ENCODE measurements around the gene KCNJ11.

KCNJ11 gene

DNA sequence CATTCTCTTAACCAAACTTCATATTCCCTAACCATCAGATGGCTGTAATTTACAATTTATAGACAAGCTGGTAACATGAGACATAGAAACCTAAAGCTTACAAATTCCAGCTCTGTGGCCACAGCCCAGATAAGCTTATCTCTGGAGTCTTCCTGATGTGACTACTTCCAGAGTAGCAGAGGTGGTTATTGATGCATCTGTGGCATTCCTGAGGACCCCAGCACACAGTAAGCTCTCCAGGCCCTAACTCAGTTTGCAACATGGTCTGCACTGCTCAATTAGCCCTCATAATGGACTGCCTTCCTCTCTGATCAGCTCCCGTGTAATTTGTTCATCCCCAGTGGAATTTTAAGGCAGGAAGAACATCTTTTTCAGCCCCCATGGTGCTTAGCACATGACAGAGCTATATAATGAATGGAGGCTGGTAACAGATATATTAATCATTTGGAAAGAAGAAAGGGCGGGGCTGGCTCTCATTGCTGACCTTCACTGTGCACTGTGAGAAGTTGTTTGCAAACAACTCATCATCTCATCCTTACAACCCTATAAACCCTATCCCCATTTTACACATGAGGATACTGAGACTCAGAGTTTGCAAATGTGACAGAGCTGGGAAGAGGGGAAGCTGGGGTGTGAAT, 30.1 kb upstream of the KCNJ11 start:
- intact Hi-C loops (cut with DNase I; ENCODE audit: low total_unique reads), result no loop called here
- no peak for DNase-seq
- Histone ChIP-seq H3K4me3 (no peak overlapping the region), H3K36me3 (no peaks in the 10 kb centered on the region), H3K27ac (no peak overlapping the region), H3K9me3 (no peaks in the 10 kb centered on the region), H3K27me3 (peaks cover 0 to 38% of the 10 kb centered on the region in 2 donors), H3K4me1 (peaks cover 0 to 14% (median 1%) of the 10 kb centered on the region in 4 donors)
- TF ChIP-seq, protein P1, sequence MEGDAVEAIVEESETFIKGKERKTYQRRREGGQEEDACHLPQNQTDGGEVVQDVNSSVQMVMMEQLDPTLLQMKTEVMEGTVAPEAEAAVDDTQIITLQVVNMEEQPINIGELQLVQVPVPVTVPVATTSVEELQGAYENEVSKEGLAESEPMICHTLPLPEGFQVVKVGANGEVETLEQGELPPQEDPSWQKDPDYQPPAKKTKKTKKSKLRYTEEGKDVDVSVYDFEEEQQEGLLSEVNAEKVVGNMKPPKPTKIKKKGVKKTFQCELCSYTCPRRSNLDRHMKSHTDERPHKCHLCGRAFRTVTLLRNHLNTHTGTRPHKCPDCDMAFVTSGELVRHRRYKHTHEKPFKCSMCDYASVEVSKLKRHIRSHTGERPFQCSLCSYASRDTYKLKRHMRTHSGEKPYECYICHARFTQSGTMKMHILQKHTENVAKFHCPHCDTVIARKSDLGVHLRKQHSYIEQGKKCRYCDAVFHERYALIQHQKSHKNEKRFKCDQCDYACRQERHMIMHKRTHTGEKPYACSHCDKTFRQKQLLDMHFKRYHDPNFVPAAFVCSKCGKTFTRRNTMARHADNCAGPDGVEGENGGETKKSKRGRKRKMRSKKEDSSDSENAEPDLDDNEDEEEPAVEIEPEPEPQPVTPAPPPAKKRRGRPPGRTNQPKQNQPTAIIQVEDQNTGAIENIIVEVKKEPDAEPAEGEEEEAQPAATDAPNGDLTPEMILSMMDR (IDR thresholded peaks at IDR 0.05), result no peak

DNA sequence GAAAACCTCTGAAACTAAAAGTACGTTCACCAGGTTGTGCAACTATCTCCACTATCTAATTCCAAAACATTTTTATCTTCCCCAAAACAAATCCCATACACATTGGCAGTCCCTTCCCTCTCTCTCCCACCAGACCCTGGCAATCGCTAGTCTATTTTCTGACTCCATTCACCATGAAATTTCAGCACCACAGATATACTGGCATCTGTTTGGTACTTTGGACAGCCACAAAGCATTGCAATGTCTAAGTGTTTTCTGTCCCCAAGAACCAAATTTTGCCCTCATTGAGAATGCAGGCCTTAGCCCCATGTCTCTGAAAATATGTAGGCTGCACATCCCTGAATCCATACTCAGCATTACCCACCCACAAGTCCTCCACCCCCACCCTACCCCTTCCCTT, 28.0 kb upstream of the KCNJ11 start:
- Histone ChIP-seq H3K36me3 (no peaks in the 10 kb centered on the region), H3K27ac (no peak overlapping the region), H3K27me3 (peaks cover 0 to 41% of the 10 kb centered on the region in 2 donors), H3K9me3 (no peaks in the 10 kb centered on the region), H3K4me1 (peaks cover 0 to 7% (median 1%) of the 10 kb centered on the region in 4 donors), H3K4me3 (no peak overlapping the region)
- intact Hi-C loops (cut with DNase I; ENCODE audit: low total_unique reads), result no loop called here
- no peak for DNase-seq
- TF ChIP-seq, protein P1 (IDR thresholded peaks at IDR 0.05), result no peak

DNA sequence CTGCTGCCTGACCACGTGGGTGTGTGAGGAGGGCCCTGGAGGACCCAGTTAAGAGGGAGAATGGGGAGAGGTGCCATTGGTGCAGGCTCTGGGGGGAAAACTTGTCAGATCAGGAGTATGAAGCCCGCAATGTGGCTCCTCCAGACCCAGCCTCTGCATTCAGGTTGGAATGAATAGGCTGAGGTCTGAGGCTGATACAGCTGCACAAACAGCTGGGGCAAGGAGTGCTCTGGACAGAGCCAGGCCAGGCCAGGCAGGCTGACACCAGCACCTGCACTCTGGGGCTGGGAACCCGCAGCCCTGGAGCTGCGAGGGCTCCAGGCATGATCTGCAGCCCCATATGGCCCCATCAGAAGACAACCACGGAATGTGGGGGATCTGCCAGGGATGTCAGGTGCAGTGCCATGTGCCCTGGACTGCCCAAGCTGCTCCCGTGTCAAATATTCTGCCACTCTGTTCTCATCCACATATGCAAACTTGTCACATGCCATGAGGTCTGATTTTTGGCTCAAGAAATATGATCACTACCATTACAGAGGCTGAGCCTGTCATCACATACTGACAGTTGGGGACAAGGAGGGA, 27.2 kb upstream of the KCNJ11 start:
- no peak overlapping the region for H3K4me3 ChIP-seq
- no peak for DNase-seq
- TF ChIP-seq, protein P1 (IDR thresholded peaks at IDR 0.05), result no peak
- H3K4me1 ChIP-seq, result no peaks in the 10 kb centered on the region
- H3K27me3 ChIP-seq, result peaks cover 0 to 41% of the 10 kb centered on the region in 2 donors
- intact Hi-C loops (cut with DNase I; ENCODE audit: low total_unique reads), result no loop called here
- no peaks in the 10 kb centered on the region for H3K9me3 ChIP-seq
- no peaks in the 10 kb centered on the region for H3K36me3 ChIP-seq
- H3K27ac ChIP-seq, result no peak overlapping the region

DNA sequence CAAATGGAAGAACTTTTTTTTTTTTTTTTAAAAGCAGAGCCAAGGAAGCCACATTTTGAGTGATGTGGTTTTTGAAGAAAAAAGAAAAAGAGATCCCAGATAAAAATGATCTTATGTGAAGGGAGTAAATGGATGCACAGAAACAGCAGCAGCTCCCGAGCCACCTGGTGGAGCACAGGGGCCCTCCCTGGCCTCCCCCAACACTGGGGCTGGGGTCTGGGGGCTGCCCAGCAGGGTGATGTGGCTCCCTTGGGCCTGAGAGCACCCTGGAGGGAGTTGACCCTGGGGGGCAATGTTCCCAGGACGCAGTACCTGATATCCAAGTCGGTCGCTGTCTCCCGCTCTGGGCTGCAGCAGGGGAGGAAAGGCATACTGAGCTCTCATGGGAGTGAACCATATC, 26.5 kb upstream of the KCNJ11 start:
- TF ChIP-seq, protein P1 (IDR thresholded peaks at IDR 0.05), result no peak
- H3K36me3 ChIP-seq, result no peaks in the 10 kb centered on the region
- no peak overlapping the region for H3K4me3 ChIP-seq
- H3K27ac ChIP-seq, result no peak overlapping the region
- H3K9me3 ChIP-seq, result no peaks in the 10 kb centered on the region
- H3K27me3 ChIP-seq, result peaks cover 0 to 41% of the 10 kb centered on the region in 2 donors
- intact Hi-C loops (cut with DNase I; ENCODE audit: low total_unique reads), result no loop called here
- no peaks in the 10 kb centered on the region for H3K4me1 ChIP-seq
- no peak for DNase-seq

DNA sequence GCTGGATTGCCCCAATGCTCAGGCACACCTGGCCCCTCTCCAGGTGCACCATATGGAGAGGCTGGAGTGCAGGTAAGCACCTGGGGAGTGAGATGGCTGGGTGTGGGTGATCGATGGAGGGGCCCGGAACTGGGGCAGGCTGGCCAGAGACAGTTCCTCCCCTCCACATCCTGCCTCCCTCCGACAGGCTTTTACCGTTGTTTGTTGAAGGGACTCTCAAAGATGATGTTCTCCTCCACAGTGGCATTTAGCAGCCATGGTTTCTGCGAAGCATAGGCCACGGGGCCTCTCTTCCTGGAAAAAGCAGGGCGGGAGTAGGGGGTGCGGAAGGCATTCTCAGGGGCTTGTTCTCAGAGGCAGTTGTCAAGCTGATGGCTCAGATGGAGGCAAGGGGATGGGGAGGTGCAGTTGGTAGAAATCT, 25.9 kb upstream of the KCNJ11 start:
- DNase-seq, result no peak
- H3K4me1 ChIP-seq, result no peaks in the 10 kb centered on the region
- TF ChIP-seq, protein P1 (IDR thresholded peaks at IDR 0.05), result no peak
- no peak overlapping the region for H3K27ac ChIP-seq
- no peaks in the 10 kb centered on the region for H3K36me3 ChIP-seq
- no peaks in the 10 kb centered on the region for H3K9me3 ChIP-seq
- H3K4me3 ChIP-seq, result no peak overlapping the region
- intact Hi-C loops (cut with DNase I; ENCODE audit: low total_unique reads), result no loop called here
- H3K27me3 ChIP-seq, result peaks cover 0 to 41% of the 10 kb centered on the region in 2 donors

Measured in tibial artery (tissue), 4 donors.